Caco-2 (cell line): Measurements from ENCODE around the gene ARID3C. TPM values are rescaled to one million over a fixed set of nuclear protein-coding genes. Genes with fewer than 3 reads are reported as not detected.

Experiments
- BruUV-seq: library from RNA; stranded (reverse); fragments of 400-500 nt; replicated peaks from 2 replicates; lab custom pipeline; 2021; lab: Mats Ljungman, UMichigan
- CTCF ChIA-PET: fragments of 300-600 bp; sonication (Branson Sonifier 250); formaldehyde crosslinking; loops from one replicate; lab custom pipeline; 2022; ENCODE audit warnings: antibody characterized with exemption; lab: Charles Lee
- POLR2A ChIA-PET: fragments of 300-600 bp; sonication (Branson Sonifier 250); formaldehyde crosslinking; loops from one replicate; lab custom pipeline; 2022; ENCODE audit warnings: antibody characterized with exemption; lab: Charles Lee
- DNase-seq, 2 experiments: peaks; one replicate each; pipeline versions ENCODE4 v3.0.0 to v3.0.0-alpha.2; 2020 to 2022
- H3K27me3 ChIP-seq: replicated peaks from 2 replicates; pipeline ENCODE4 v1.6.0; 2011; ENCODE audit warnings: low read length; ENCODE audit not compliant: control insufficient read depth, insufficient read depth
- H3K36me3 ChIP-seq: 2 replicates; pipeline ENCODE4 v1.5.1; 2011; ENCODE audit warnings: low read length; ENCODE audit not compliant: control insufficient read depth, insufficient read depth
- H3K4me1 ChIP-seq: fragments of 250-450 bp; sonication (Bioruptor Pico); 2 replicates; pipeline ENCODE4 v1.5.1; 2020; ENCODE audit warnings: mild to moderate bottlenecking
- H3K4me3 ChIP-seq: 2 replicates; pipeline ENCODE4 v1.5.1; 2011; ENCODE audit warnings: low read depth, mild to moderate bottlenecking, control low read depth, low read length
- H3K9me3 ChIP-seq: fragments of 250-450 bp; sonication (Bioruptor Pico); 2 replicates; pipeline ENCODE4 v1.5.1; 2020; ENCODE audit warnings: mild to moderate bottlenecking, moderate library complexity
- H3K27ac Mint-ChIP-seq: one replicate; pipeline ENCODE4 v1.8.0; 2022; ENCODE audit warnings: mixed read lengths; ENCODE audit not compliant: unreplicated experiment
- H3K27me3 Mint-ChIP-seq: one replicate; pipeline ENCODE4 v1.8.0; 2022; ENCODE audit warnings: mixed read lengths; ENCODE audit not compliant: insufficient read depth, unreplicated experiment
- H3K36me3 Mint-ChIP-seq: one replicate; pipeline ENCODE4 v1.8.0; 2022; ENCODE audit warnings: mild to moderate bottlenecking, mixed read lengths; ENCODE audit not compliant: insufficient read depth, unreplicated experiment
- H3K4me1 Mint-ChIP-seq: one replicate; pipeline ENCODE4 v1.8.0; 2022; ENCODE audit warnings: low read depth, mixed read lengths; ENCODE audit not compliant: unreplicated experiment
- H3K4me3 Mint-ChIP-seq: one replicate; pipeline ENCODE4 v1.8.0; 2022; ENCODE audit warnings: mild to moderate bottlenecking, moderate library complexity, mixed read lengths; ENCODE audit not compliant: unreplicated experiment
- H3K9me3 Mint-ChIP-seq: one replicate; pipeline ENCODE4 v1.8.0; 2022; ENCODE audit warnings: mixed read lengths; ENCODE audit not compliant: unreplicated experiment
- CTCF ChIP-seq, 2 experiments: fragments of 200-600 bp in 1 of 2; IDR thresholded peaks; 1 replicate in 1 of 2; 2 replicates in 1 of 2; pipeline versions ENCODE4 v1.5.1 to v1.8.0; 2011 to 2022; ENCODE audit warnings: antibody characterized with exemption in 1 of 2, control low read depth in 1 of 2, inconsistent platforms in 1 of 2, low read depth in 1 of 2, low read length in 1 of 2, mild to moderate bottlenecking in 1 of 2, moderate library complexity in 1 of 2; ENCODE audit not compliant: insufficient read depth in 1 of 2, severe bottlenecking in 1 of 2, unreplicated experiment in 1 of 2
- intact Hi-C: fragments of 100-400 bp; cut with micrococcal nuclease; formaldehyde crosslinking; loops from one replicate; pipeline ENCODE4 v1.10.0; 2022; ENCODE audit not compliant: unreplicated experiment
- total RNA-seq: library from RNA; stranded (reverse); gene quantifications from 2 replicates; pipeline ENCODE4 v1.2.3, GENCODE V29; 2022

Gene ARID3C
- total RNA-seq, 1 experiment from 2014 or later, result not detected

DNA sequence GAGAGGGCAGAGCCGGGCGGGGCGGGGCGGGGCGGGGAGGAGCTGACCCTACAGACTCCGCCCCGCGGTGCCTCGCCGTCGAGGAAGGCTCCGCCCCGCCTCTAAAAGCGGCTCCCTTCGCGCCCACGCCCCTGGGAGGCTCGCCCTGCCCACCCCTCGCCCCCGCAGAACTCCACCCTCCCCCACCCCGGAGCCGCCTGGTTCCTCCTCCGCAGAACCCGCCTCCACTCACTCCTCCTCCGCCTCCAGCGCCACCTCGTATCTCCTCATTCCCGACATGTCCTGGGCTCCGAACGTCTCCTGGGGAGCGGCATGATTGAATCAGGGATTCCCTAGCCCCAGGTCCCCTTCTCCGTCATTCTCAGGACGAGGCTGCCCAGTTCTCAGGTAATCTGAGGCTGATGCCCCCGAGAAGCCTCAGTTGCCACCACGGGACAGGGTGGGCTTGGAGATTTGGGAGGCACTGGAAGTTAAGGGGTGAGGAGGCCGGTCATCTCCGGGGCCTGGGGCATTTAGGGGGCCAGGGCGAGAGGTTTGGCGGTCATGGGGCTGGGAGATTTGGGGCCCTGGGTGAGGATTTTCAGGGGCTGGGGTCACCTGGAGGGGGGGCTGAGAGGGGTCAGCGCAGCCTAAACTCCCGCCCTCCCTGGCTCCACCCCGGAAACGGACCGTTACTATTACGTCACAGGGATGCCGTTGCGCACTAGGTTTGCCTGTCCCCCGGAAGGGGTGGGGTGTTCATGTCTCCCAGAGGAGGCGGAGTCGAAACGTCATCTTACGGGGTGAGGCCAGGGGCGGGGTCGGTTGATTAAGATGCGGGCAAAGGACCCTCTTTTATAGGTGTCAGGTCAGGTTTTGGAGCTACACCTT, 36.8 kb upstream of the ARID3C start:
- Histone ChIP-seq H3K4me1 (peaks cover 15% of the 10 kb centered on the region), H3K9me3 (no peaks in the 10 kb centered on the region; the same call in 1 of the 2 replicates), H3K4me3 (peak overlapping the region; percentile 57), H3K36me3 (no peaks in the 10 kb centered on the region), H3K27me3 (no peaks in the 10 kb centered on the region)
- Mint-ChIP-seq H3K9me3 (no peaks in the 10 kb centered on the region), H3K4me3 (peak overlapping the region; percentile 81), H3K27me3 (no peaks in the 10 kb centered on the region), H3K36me3 (no peaks in the 10 kb centered on the region), H3K27ac (peak overlapping the region; percentile 61), H3K4me1 (peaks cover 28% of the 10 kb centered on the region)
- POLR2A ChIA-PET, result interaction anchor here (0.6 kb wide), 3 partner anchors 14 to 1062 kb away, joined by 3 read pairs; partner anchors contain the start of genes IL11RA and VCP
- no peak for TF ChIP-seq CTCF (IDR thresholded peaks at IDR 0.05; ENCODE audit: insufficient read depth in 1 of 2, low read depth in 1 of 2, low read length in 1 of 2, severe bottlenecking in 1 of 2, unreplicated experiment in 1 of 2)
- CTCF ChIA-PET, result interaction anchor here (0.5 to 1.2 kb wide), 3 partner anchors 19 to 35 kb away, joined by 5 to 9 read pairs (median 7); partner anchors contain the start of genes GALT and SIGMAR1
- peak; percentile 83 to 89 for DNase-seq
- intact Hi-C loops, result loop anchor here (2.0 kb wide), 1 partner anchor 19 kb away; the partner anchor contains the start of gene GALT
- TSS peak; percentile 61 for BruUV-seq

DNA sequence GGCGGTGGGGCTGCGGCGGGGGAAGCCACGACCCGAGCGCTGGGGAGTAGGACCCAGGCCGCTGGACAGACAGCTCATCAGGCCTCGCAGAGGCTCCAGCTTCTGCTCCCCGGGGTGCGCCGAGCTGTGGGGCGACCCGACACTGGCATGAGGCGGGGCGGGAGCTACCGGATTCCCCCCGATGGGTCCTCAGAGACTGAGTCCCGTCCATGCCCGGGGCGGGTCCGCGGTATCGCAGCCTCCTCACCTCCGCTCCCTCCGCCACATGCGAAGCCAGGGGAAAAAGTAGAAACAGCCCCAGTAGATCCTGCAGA, 36.2 kb upstream of the ARID3C start:
- intact Hi-C loops, result loop anchor here (2.0 kb wide), 1 partner anchor 18 kb away; the partner anchor contains the start of gene GALT
- Histone ChIP-seq H3K27me3 (no peaks in the 10 kb centered on the region), H3K9me3 (no peaks in the 10 kb centered on the region; the same call in 1 of the 2 replicates), H3K4me1 (peaks cover 15% of the 10 kb centered on the region), H3K4me3 (no peak overlapping the region; the same call in 1 of the 2 replicates), H3K36me3 (no peaks in the 10 kb centered on the region)
- ChIA-PET POLR2A (interaction anchor here (0.6 kb wide), 2 partner anchors 13 to 1063 kb away, joined by 3 read pairs; partner anchors contain the start of gene IL11RA), CTCF (interaction anchor here (1.2 kb wide), 2 partner anchors 18 to 27 kb away, joined by 5 to 9 read pairs; partner anchors contain the start of genes GALT and SIGMAR1)
- Mint-ChIP-seq H3K27me3 (no peaks in the 10 kb centered on the region), H3K27ac (no peak overlapping the region), H3K36me3 (no peaks in the 10 kb centered on the region), H3K4me1 (peaks cover 28% of the 10 kb centered on the region), H3K4me3 (peak overlapping the region; percentile 81), H3K9me3 (no peaks in the 10 kb centered on the region)
- no peak for TF ChIP-seq CTCF (IDR thresholded peaks at IDR 0.05; ENCODE audit: insufficient read depth in 1 of 2, low read depth in 1 of 2, low read length in 1 of 2, severe bottlenecking in 1 of 2, unreplicated experiment in 1 of 2)
- no TSS peak for BruUV-seq
- DNase-seq, result no peak

GRCh38 chr9:34664281-34665066, 35.6 kb upstream of the ARID3C start:
- Histone ChIP-seq H3K4me3 (no peak overlapping the region), H3K4me1 (peaks cover 15% of the 10 kb centered on the region), H3K36me3 (no peaks in the 10 kb centered on the region), H3K9me3 (no peaks in the 10 kb centered on the region), H3K27me3 (no peaks in the 10 kb centered on the region)
- POLR2A ChIA-PET, result no interaction called here
- intact Hi-C loops, result loop anchor here (1.0 to 2.0 kb wide), 2 partner anchors 12 to 18 kb away; partner anchors contain the start of genes GALT and IL11RA
- Mint-ChIP-seq H3K9me3 (no peaks in the 10 kb centered on the region), H3K27me3 (no peaks in the 10 kb centered on the region), H3K4me1 (peaks cover 28% of the 10 kb centered on the region), H3K4me3 (peak overlapping the region; percentile 81), H3K36me3 (no peaks in the 10 kb centered on the region), H3K27ac (no peak overlapping the region)
- CTCF ChIA-PET, result interaction anchor here (1.2 kb wide), 2 partner anchors 18 to 27 kb away, joined by 5 to 9 read pairs; partner anchors contain the start of genes GALT and SIGMAR1
- BruUV-seq, result no TSS peak
- TF ChIP-seq CTCF (IDR thresholded peaks at IDR 0.05; ENCODE audit: insufficient read depth in 1 of 2, low read depth in 1 of 2, low read length in 1 of 2, severe bottlenecking in 1 of 2, unreplicated experiment in 1 of 2), result peak; percentile 38 to 78
- DNase-seq, result peak; percentile 68 to 72
